Epithelial cell of proximal tubule (primary cell): ENCODE data around the gene DIAPH2. TPM values are rescaled to one million over a fixed set of nuclear protein-coding genes. Genes with fewer than 3 reads are reported as not detected.

Source experiments
- DNase-seq: peaks from one replicate; pipeline ENCODE4 v3.0.0-alpha.2; 2011; ENCODE audit warnings: low read depth
- H3K4me3 ChIP-seq: 2 replicates; pipeline ENCODE4 v1.5.1; 2011; ENCODE audit warnings: low read depth, mild to moderate bottlenecking, low read length
- total RNA-seq: library from RNA; depleted of rRNA; stranded (reverse); fragments of >200 nt; gene quantifications from 2 replicates; pipeline ENCODE4 v1.2.3, GENCODE V29; 2015
- TF ChIP-seq, protein P1 (sequence below): conservative IDR thresholded peaks from 2 replicates; pipeline ENCODE4 v1.5.1; 2012; ENCODE audit warnings: low read depth, mild to moderate bottlenecking, low read length

The DIAPH2 gene
- total RNA-seq, 1 donor from 2014 or later = 15.1 TPM

DNA sequence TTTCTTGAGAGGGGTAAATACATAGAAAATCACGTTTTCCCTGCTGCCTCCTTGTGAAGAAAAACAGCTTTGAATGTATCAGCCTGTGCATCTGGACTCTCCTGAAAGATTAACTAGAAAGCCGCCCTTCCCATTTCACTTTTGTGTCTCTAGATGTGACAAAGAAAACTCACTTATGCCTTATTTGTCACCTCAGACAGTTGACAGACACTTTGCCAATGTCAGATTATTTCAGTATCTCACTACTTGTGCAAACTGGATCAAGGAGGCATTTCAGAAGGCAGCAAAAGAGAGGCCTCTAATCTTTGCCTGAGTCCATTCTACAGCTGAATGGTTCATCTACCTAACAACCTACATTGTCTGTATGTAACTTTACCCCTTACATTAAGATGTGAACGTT lies 954.0 kb downstream of the DIAPH2 start:
- DNase-seq = no peak
- TF ChIP-seq, protein P1, sequence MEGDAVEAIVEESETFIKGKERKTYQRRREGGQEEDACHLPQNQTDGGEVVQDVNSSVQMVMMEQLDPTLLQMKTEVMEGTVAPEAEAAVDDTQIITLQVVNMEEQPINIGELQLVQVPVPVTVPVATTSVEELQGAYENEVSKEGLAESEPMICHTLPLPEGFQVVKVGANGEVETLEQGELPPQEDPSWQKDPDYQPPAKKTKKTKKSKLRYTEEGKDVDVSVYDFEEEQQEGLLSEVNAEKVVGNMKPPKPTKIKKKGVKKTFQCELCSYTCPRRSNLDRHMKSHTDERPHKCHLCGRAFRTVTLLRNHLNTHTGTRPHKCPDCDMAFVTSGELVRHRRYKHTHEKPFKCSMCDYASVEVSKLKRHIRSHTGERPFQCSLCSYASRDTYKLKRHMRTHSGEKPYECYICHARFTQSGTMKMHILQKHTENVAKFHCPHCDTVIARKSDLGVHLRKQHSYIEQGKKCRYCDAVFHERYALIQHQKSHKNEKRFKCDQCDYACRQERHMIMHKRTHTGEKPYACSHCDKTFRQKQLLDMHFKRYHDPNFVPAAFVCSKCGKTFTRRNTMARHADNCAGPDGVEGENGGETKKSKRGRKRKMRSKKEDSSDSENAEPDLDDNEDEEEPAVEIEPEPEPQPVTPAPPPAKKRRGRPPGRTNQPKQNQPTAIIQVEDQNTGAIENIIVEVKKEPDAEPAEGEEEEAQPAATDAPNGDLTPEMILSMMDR = no peak
- H3K4me3 ChIP-seq = no peak overlapping the region

- TF ChIP-seq, protein P1 = no peak
- no peak for DNase-seq
- H3K4me3 ChIP-seq = no peak overlapping the region
These were observed 954.9 kb downstream of the DIAPH2 start for GRCh38 chrX:97639526-97639925.

Other genes starting within 250 kb of the DIAPH2 start
- gene RPA4, start 199.1 kb downstream of the DIAPH2 start, total RNA-seq = 0.65 TPM in 1 of 2 replicates, not detected in the other